Measurements from ENCODE around the gene RNPEP. TPM values are rescaled to one million over a fixed set of nuclear protein-coding genes. Genes with fewer than 3 reads are reported as not detected.

The RNPEP gene
- total RNA-seq, 4 donors from 2014 or later = 107 to 168 (median 135) TPM

GRCh38 chr1:202004711-202005110 is 22.3 kb downstream of the RNPEP start:
- Histone ChIP-seq H3K36me3 (peaks cover 7 to 87% (median 35%) of the 10 kb centered on the region in 3 donors), H3K27ac (peak overlapping the region in 2 of 4 donors; percentile 23 to 45), H3K27me3 (no peaks in the 10 kb centered on the region), H3K4me1 (peaks cover 0 to 31% (median 2%) of the 10 kb centered on the region in 4 donors), H3K9me3 (no peaks in the 10 kb centered on the region), H3K4me3 (no peak overlapping the region)
- TF ChIP-seq EP300 (IDR thresholded peaks at IDR 0.05) (no peak), POLR2A (IDR thresholded peaks at IDR 0.05) (no peak), CTCF (IDR thresholded peaks at IDR 0.05) (no peak)
- no peak for DNase-seq (ENCODE audit: low spot score in 2 of 2)
- WGBS, 2 donors = 34 to 39% methylated on average over 9 of the region's 9 CpGs

- no peak overlapping the region for H3K4me3 ChIP-seq
- DNase-seq (ENCODE audit: low spot score in 2 of 2) = no peak
- peaks cover 5 to 75% (median 35%) of the 10 kb centered on the region in 3 donors for H3K36me3 ChIP-seq
- 71 to 73% methylated on average over 2 of the region's 2 CpGs for WGBS, 2 donors
- peaks cover 0 to 32% (median 7%) of the 10 kb centered on the region in 4 donors for H3K4me1 ChIP-seq
- no peaks in the 10 kb centered on the region for H3K27me3 ChIP-seq
- no peaks in the 10 kb centered on the region for H3K9me3 ChIP-seq
- peak overlapping the region in 1 of 4 donors; percentile 8 for H3K27ac ChIP-seq
- TF ChIP-seq POLR2A (IDR thresholded peaks at IDR 0.05) (no peak), CTCF (IDR thresholded peaks at IDR 0.05) (peak in 4 of 5 experiments; percentile 18 to 57 (median 29))
These were observed 23.5 kb downstream of the RNPEP start for GRCh38 chr1:202005958-202006357.

- Histone ChIP-seq H3K4me3 (no peak overlapping the region), H3K36me3 (peaks cover 3 to 61% (median 25%) of the 10 kb centered on the region in 3 donors)
- whole genome bisulfite sequencing, 2 donors = 58 to 60% methylated on average over 8 of the region's 8 CpGs
These were observed 24.9 kb downstream of the RNPEP start for GRCh38 chr1:202007304-202007703.

GRCh38 chr1:202007805-202008489 is 25.5 kb downstream of the RNPEP start:
- Histone ChIP-seq H3K4me3 (no peak overlapping the region), H3K9me3 (no peaks in the 10 kb centered on the region), H3K27me3 (no peaks in the 10 kb centered on the region), H3K36me3 (peaks cover 3 to 60% (median 22%) of the 10 kb centered on the region in 3 donors), H3K4me1 (peaks cover 0 to 32% (median 7%) of the 10 kb centered on the region in 4 donors), H3K27ac (peak overlapping the region in 1 of 4 donors; percentile 75)
- no peak for DNase-seq (ENCODE audit: low spot score in 2 of 2)
- TF ChIP-seq CTCF (IDR thresholded peaks at IDR 0.05) = no peak
- TF ChIP-seq EP300 (IDR thresholded peaks at IDR 0.05) = no peak
- no peak for TF ChIP-seq POLR2A (IDR thresholded peaks at IDR 0.05)
- 45 to 55% methylated on average over 11 of the region's 11 CpGs for WGBS, 2 donors

More at GRCh38 chr1:202007304-202007703, 24.9 kb downstream of the RNPEP start:
- peak overlapping the region in 1 of 4 donors; percentile 75 for H3K27ac ChIP-seq
- H3K27me3 ChIP-seq = no peaks in the 10 kb centered on the region
- no peaks in the 10 kb centered on the region for H3K9me3 ChIP-seq
- TF ChIP-seq POLR2A (IDR thresholded peaks at IDR 0.05) (no peak), EP300 (IDR thresholded peaks at IDR 0.05) (no peak), CTCF (IDR thresholded peaks at IDR 0.05) (no peak)
- no peak for DNase-seq (ENCODE audit: low spot score in 2 of 2)
- H3K4me1 ChIP-seq = peaks cover 0 to 32% (median 7%) of the 10 kb centered on the region in 4 donors

All from tibial nerve (tissue), 4 donors.